Activated CD4-positive, alpha-beta T cell treated with anti-CD3 and anti-CD28 coated beads, Interleukin-2, Interleukin-4, amounts not matched to agents 100 ng/mL and 50 ng/mL, durations not matched to agents 16 hours and 8 hours (primary cell): ENCODE measurements around the gene AUNIP.

ENCODE experiments used
- DNase-seq: peaks from one replicate; pipeline ENCODE4 v3.0.0-alpha.2; 2020; ENCODE audit warnings: low spot score

Gene AUNIP

GRCh38 chr1:25828491-25828890 is 30.8 kb downstream of the AUNIP start:
- no peak for DNase-seq

- no peak for DNase-seq
Observed at GRCh38 chr1:25826571-25826970, 32.7 kb downstream of the AUNIP start.

GRCh38 chr1:25825605-25826004 is 33.7 kb downstream of the AUNIP start:
- DNase-seq = no peak

- DNase-seq = no peak
Observed at GRCh38 chr1:25821630-25822091, 37.6 kb downstream of the AUNIP start.

GRCh38 chr1:25821112-25821476 is 38.2 kb downstream of the AUNIP start:
- DNase-seq = no peak

- DNase-seq = peak; percentile 70
Observed at GRCh38 chr1:25820247-25821111, 38.8 kb downstream of the AUNIP start.

- DNase-seq = peak; percentile 90
Observed at GRCh38 chr1:25819491-25820246, 39.6 kb downstream of the AUNIP start, which contains the start of gene MTFR1L. Gene MTFR1L, plus strand, starts transcription at chr1:25819954. Its CDS starts 3,151 bp downstream, at chr1:25823105.

- no peak for DNase-seq
Observed at GRCh38 chr1:25818569-25818968, 40.7 kb downstream of the AUNIP start.

- DNase-seq = no peak
Observed at GRCh38 chr1:25817840-25818501, 41.3 kb downstream of the AUNIP start.

GRCh38 chr1:25816112-25816718 is 43.0 kb downstream of the AUNIP start:
- DNase-seq = no peak

- no peak for DNase-seq
Observed at GRCh38 chr1:25815208-25816111, 43.8 kb downstream of the AUNIP start.

- no peak for DNase-seq
Observed at GRCh38 chr1:25814549-25815087, 44.6 kb downstream of the AUNIP start.

GRCh38 chr1:25813734-25814471 is 45.4 kb downstream of the AUNIP start:
- no peak for DNase-seq

- DNase-seq = no peak
Observed at GRCh38 chr1:25813071-25813733, 46.1 kb downstream of the AUNIP start.

GRCh38 chr1:25811384-25812082 is 47.7 kb downstream of the AUNIP start:
- no peak for DNase-seq

GRCh38 chr1:25810341-25811299 is 48.6 kb downstream of the AUNIP start:
- DNase-seq = peak; percentile 73

GRCh38 chr1:25809929-25810328 is 49.3 kb downstream of the AUNIP start:
- DNase-seq = no peak
